HCT116 (cell line): ENCODE measurements around the gene STK32C. TPM values are rescaled to one million over a fixed set of nuclear protein-coding genes. Genes with fewer than 3 reads are reported as not detected.

Experiments
- ATAC-seq: fragments of 200-7000 bp; cut with Tn5 transposase; 2 replicates; pipeline ENCODE4 v1.9.1; 2020; ENCODE audit warnings: mild to moderate bottlenecking, moderate library complexity
- BruUV-seq: library from RNA; stranded (reverse); fragments of 400-500 nt; replicated peaks from 2 replicates; lab custom pipeline; 2021; lab: Mats Ljungman, UMichigan
- CTCF ChIA-PET: fragments of 300-600 bp; sonication (Branson Sonifier 250); formaldehyde crosslinking; loops from one replicate; lab custom pipeline; 2021; ENCODE audit warnings: antibody characterized with exemption; lab: Charles Lee
- POLR2A ChIA-PET: fragments of 300-600, 350-600 bp; sonication (Branson Sonifier 250); formaldehyde crosslinking; loops from one replicate; lab custom pipeline; 2021; ENCODE audit warnings: antibody characterized with exemption; lab: Charles Lee
- RAD21 ChIA-PET, 2 experiments: fragments of 300-600 bp; sonication (Branson Sonifier 250); formaldehyde crosslinking; loops; one replicate each; lab custom pipeline; 2023; ENCODE audit warnings: low total read pairs in 2 of 2; ENCODE audit not compliant: uncharacterized antibody in 2 of 2, unreplicated experiment in 2 of 2, low non-redundant PET in 1 of 2; lab: Charles Lee
- DNase-seq: peaks from one replicate; pipeline ENCODE4 v3.0.0-alpha.2; 2010; ENCODE audit warnings: low read depth, low spot score
- H2AFZ ChIP-seq: fragments of 200-600 bp; shearing (Covaris generic), sonication (generic); 2 replicates; pipeline ENCODE4 v1.6.1; 2017; ENCODE audit warnings: low read depth, mixed run types, mixed read lengths, antibody characterized with exemption, low read length; ENCODE audit not compliant: poor library complexity, severe bottlenecking
- H3K27ac ChIP-seq: 2 replicates; pipeline ENCODE4 v1.5.1; 2012; ENCODE audit warnings: low read depth, low read length
- H3K27me3 ChIP-seq: fragments of 200-600 bp; sonication (generic); 2 replicates; pipeline ENCODE4 v1.6.1; 2016; ENCODE audit warnings: mixed run types, low read length, mixed read lengths; ENCODE audit not compliant: insufficient read depth
- H3K36me3 ChIP-seq, 2 experiments: fragments of 200-500 bp in 1 of 2; fragments of 200-600 bp in 1 of 2; sonication (Bioruptor generic) in 1 of 2; sonication (generic) in 1 of 2; 2 replicates each; pipeline versions ENCODE4 v1.5.1 to v1.6.1; 2014 to 2016; ENCODE audit warnings: low read length in 2 of 2, inconsistent platforms in 1 of 2, mixed read lengths in 1 of 2, mixed run types in 1 of 2; ENCODE audit not compliant: insufficient read depth in 2 of 2, control insufficient read depth in 1 of 2
- H3K4me1 ChIP-seq, 2 experiments: fragments of 200-600 bp in 1 of 2; sonication (generic) in 1 of 2; 2 replicates each; pipeline versions ENCODE4 v1.5.1 to v1.6.1; 2012 to 2017; ENCODE audit warnings: low read length in 2 of 2, inconsistent platforms in 1 of 2, mild to moderate bottlenecking in 1 of 2, mixed read lengths in 1 of 2, mixed run types in 1 of 2, moderate library complexity in 1 of 2; ENCODE audit not compliant: insufficient read depth in 2 of 2, control insufficient read depth in 1 of 2
- H3K4me2 ChIP-seq: fragments of 200-600 bp; sonication (generic); 2 replicates; pipeline ENCODE4 v1.6.1; 2017; ENCODE audit warnings: mixed run types, low read length, mixed read lengths
- H3K4me3 ChIP-seq, 2 experiments: fragments of 200-600 bp in 1 of 2; sonication (generic) in 1 of 2; replicated peaks in 1 of 2; 2 replicates each; pipeline ENCODE4 v1.5.1; 2011 to 2016; ENCODE audit warnings: low read length in 2 of 2, control low read depth in 1 of 2, low read depth in 1 of 2, mild to moderate bottlenecking in 1 of 2, mixed read lengths in 1 of 2, mixed run types in 1 of 2
- H3K79me2 ChIP-seq: fragments of 200-600 bp; sonication (generic); 2 replicates; pipeline ENCODE4 v1.6.1; 2017; ENCODE audit warnings: mild to moderate bottlenecking, mixed run types, low read length, moderate library complexity, mixed read lengths; ENCODE audit not compliant: insufficient read depth
- H3K9ac ChIP-seq: fragments of 200-600 bp; sonication (generic); 2 replicates; pipeline ENCODE4 v1.6.1; 2016; ENCODE audit warnings: low read length, mixed read lengths
- H3K9me2 ChIP-seq: fragments of 200-600 bp; sonication (generic), shearing (Covaris generic); 2 replicates; pipeline ENCODE4 v1.6.1; 2017; ENCODE audit warnings: mixed run types, mild to moderate bottlenecking, moderate library complexity; ENCODE audit not compliant: insufficient read depth
- H3K9me3 ChIP-seq, 2 experiments: fragments of 200-500 bp in 1 of 2; fragments of 200-600 bp in 1 of 2; sonication (Bioruptor generic) in 1 of 2; sonication (generic) in 1 of 2; 2 replicates each; pipeline ENCODE4 v1.6.1; 2014 to 2017; ENCODE audit warnings: low read length in 2 of 2, mixed read lengths in 2 of 2, inconsistent platforms in 1 of 2, low read depth in 1 of 2, mild to moderate bottlenecking in 1 of 2, mixed run types in 1 of 2, moderate library complexity in 1 of 2; ENCODE audit not compliant: control insufficient read depth in 1 of 2, insufficient read depth in 1 of 2
- H4K20me1 ChIP-seq: fragments of 200-600 bp; sonication (generic), shearing (Covaris generic); 2 replicates; pipeline ENCODE4 v1.6.1; 2017; ENCODE audit warnings: mixed run types, mild to moderate bottlenecking, moderate library complexity; ENCODE audit not compliant: insufficient read depth
- ATF3 ChIP-seq: IDR thresholded peaks from 2 replicates; pipeline ENCODE4 v1.6.1; 2012
- CTCF ChIP-seq, 3 experiments: fragments of 200-600 bp in 1 of 3; sonication (generic) in 1 of 3; IDR thresholded peaks in 2 of 3; conservative IDR thresholded peaks in 1 of 3; 2 replicates each; pipeline ENCODE4 v1.5.1; 2012 to 2017; ENCODE audit warnings: low read depth in 2 of 3, low read length in 2 of 3, antibody characterized with exemption in 1 of 3, borderline replicate concordance in 1 of 3, control low read depth in 1 of 3, mild to moderate bottlenecking in 1 of 3, mixed read lengths in 1 of 3, mixed run types in 1 of 3, moderate library complexity in 1 of 3; ENCODE audit not compliant: insufficient read depth in 1 of 3
- EGR1 ChIP-seq: IDR thresholded peaks from 2 replicates; pipeline ENCODE4 v1.6.1; 2012; ENCODE audit warnings: low read depth
- JUND ChIP-seq: IDR thresholded peaks from 2 replicates; pipeline ENCODE4 v1.6.1; 2012
- RAD21 ChIP-seq: IDR thresholded peaks from 2 replicates; pipeline ENCODE4 v1.6.1; 2012; ENCODE audit warnings: low read depth, mild to moderate bottlenecking
- REST ChIP-seq: IDR thresholded peaks from 2 replicates; pipeline ENCODE4 v1.6.1; 2012; ENCODE audit warnings: low read depth
- SP1 ChIP-seq: IDR thresholded peaks from 2 replicates; pipeline ENCODE4 v1.6.1; 2012; ENCODE audit warnings: low read depth
- YY1 ChIP-seq: IDR thresholded peaks from 2 replicates; pipeline ENCODE4 v1.6.1; 2011; ENCODE audit warnings: low read length, low read depth, moderate library complexity, mild to moderate bottlenecking; ENCODE audit not compliant: insufficient replicate concordance; ENCODE audit errors: extremely low read depth
- ZBTB33 ChIP-seq: IDR thresholded peaks from 2 replicates; pipeline ENCODE4 v1.6.1; 2011; ENCODE audit warnings: mild to moderate bottlenecking, low read length, moderate library complexity; ENCODE audit not compliant: insufficient replicate concordance; ENCODE audit errors: extremely low read depth
- ZFX ChIP-seq: fragments of 450-650 bp; IDR thresholded peaks from 2 replicates; pipeline ENCODE4 v1.6.1; 2017
- ZNF274 ChIP-seq: fragments of 200-500 bp; sonication (Bioruptor generic); IDR thresholded peaks from 2 replicates; pipeline ENCODE4 v1.6.1; 2014; ENCODE audit warnings: mild to moderate bottlenecking, low read depth, low read length, inconsistent platforms
- intact Hi-C: fragments of 100-400 bp; cut with micrococcal nuclease; formaldehyde crosslinking; loops from 2 replicates; pipeline ENCODE4 v1.10.0; 2022
- total RNA-seq: library from RNA; stranded (reverse); gene quantifications from one replicate; pipeline ENCODE4 v1.2.1, GENCODE V29; 2021; ENCODE audit not compliant: unreplicated experiment

STK32C gene
- total RNA-seq, 1 experiment from 2014 or later, result 29.7 TPM

GRCh38 chr10:132254841-132255240 lies 52.9 kb downstream of the STK32C start:
- no peak for DNase-seq
- Histone ChIP-seq H3K4me1 (no peaks in the 10 kb centered on the region; a peak in 1 of 4 replicates), H3K9ac (no peak overlapping the region), H3K9me2 (no peaks in the 10 kb centered on the region), H3K4me2 (no peak overlapping the region), H3K79me2 (no peaks in the 10 kb centered on the region), H3K9me3 (no peaks in the 10 kb centered on the region), H3K27me3 (no peaks in the 10 kb centered on the region), H3K36me3 (no peaks in the 10 kb centered on the region), H3K4me3 (no peak overlapping the region), H4K20me1 (no peaks in the 10 kb centered on the region), H2AFZ (no peak overlapping the region), H3K27ac (no peak overlapping the region)
- BruUV-seq, result no TSS peak
- ChIA-PET POLR2A (no interaction called here), RAD21 (no interaction called here), CTCF (no interaction called here)
- intact Hi-C loops, result no loop called here
- TF ChIP-seq YY1 (no peak), RAD21 (no peak), ATF3 (no peak), SP1 (no peak), EGR1 (no peak), REST (no peak), ZBTB33 (no peak), CTCF (IDR thresholded peaks at IDR 0.05 in 2 of 3, conservative IDR thresholded peaks at IDR 0.05 in 1 of 3; ENCODE audit: borderline replicate concordance in 1 of 3, insufficient read depth in 1 of 3, low read depth in 2 of 3, low read length in 2 of 3) (no peak), ZNF274 (no peak), JUND (no peak), ZFX (no peak)
- ATAC-seq, result no peak
